ENCODE data around the gene RAB36.

RAB36 gene

DNA sequence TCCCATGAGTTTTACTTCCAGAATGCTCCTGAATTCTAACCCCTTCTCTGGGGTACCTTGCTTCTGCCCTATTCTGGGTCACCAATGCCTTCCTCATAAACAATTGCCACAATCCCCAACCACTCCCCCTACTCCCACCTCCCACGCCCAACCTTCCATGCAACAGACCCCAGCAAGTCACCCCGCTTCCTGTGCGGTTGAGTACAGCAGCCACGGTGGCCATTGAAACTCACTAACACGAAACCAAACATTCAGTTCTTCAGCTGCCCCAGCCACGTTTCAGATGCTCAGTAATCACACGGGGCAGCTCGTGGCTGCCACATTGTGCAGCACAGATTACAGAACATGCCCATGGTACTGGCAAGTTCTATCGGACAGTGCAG, 31.4 kb downstream of the RAB36 start:
- no peak for DNase-seq
- Histone ChIP-seq H3K27ac (no peak overlapping the region), H3K36me3 (replicated peaks) (peaks cover 2% of the 10 kb centered on the region), H3K27me3 (replicated peaks) (peaks cover 7% of the 10 kb centered on the region), H3K4me3 (ENCODE audit: low read depth, low read length) (no peak overlapping the region)
- in situ Hi-C loops (cut with HindIII; ENCODE audit: low pct_ligation_motif_present, low sequenced_read_pairs) = no loop called here
- TF ChIP-seq, protein P1, sequence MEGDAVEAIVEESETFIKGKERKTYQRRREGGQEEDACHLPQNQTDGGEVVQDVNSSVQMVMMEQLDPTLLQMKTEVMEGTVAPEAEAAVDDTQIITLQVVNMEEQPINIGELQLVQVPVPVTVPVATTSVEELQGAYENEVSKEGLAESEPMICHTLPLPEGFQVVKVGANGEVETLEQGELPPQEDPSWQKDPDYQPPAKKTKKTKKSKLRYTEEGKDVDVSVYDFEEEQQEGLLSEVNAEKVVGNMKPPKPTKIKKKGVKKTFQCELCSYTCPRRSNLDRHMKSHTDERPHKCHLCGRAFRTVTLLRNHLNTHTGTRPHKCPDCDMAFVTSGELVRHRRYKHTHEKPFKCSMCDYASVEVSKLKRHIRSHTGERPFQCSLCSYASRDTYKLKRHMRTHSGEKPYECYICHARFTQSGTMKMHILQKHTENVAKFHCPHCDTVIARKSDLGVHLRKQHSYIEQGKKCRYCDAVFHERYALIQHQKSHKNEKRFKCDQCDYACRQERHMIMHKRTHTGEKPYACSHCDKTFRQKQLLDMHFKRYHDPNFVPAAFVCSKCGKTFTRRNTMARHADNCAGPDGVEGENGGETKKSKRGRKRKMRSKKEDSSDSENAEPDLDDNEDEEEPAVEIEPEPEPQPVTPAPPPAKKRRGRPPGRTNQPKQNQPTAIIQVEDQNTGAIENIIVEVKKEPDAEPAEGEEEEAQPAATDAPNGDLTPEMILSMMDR (IDR thresholded peaks at IDR 0.05; ENCODE audit: low read depth, low read length, missing control alignments) = no peak

DNA sequence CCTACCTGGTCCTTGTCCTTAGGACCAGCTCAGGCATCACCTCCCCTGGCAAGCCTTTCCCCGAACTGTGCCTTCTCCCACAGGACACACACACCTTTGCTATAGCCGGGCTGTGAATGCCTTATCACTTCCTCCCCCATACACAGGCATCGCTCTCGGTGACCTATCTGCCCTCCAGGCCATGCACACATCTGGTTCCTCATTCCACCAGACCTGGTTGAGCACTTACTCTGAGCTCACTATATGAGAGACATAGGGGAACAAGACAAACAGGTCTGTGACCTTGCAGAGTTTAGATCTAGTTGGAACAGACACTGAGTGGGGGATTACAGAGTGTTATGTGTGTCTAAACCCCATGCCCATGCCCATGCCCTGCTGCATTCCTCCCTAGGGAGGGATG, 31.9 kb downstream of the RAB36 start:
- in situ Hi-C loops (cut with HindIII; ENCODE audit: low pct_ligation_motif_present, low sequenced_read_pairs) = no loop called here
- Histone ChIP-seq H3K36me3 (replicated peaks) (peaks cover 8% of the 10 kb centered on the region), H3K27ac (no peak overlapping the region), H3K27me3 (replicated peaks) (peaks cover 7% of the 10 kb centered on the region), H3K4me3 (ENCODE audit: low read depth, low read length) (no peak overlapping the region)
- no peak for DNase-seq
- TF ChIP-seq, protein P1 (IDR thresholded peaks at IDR 0.05; ENCODE audit: low read depth, low read length, missing control alignments) = no peak

DNA sequence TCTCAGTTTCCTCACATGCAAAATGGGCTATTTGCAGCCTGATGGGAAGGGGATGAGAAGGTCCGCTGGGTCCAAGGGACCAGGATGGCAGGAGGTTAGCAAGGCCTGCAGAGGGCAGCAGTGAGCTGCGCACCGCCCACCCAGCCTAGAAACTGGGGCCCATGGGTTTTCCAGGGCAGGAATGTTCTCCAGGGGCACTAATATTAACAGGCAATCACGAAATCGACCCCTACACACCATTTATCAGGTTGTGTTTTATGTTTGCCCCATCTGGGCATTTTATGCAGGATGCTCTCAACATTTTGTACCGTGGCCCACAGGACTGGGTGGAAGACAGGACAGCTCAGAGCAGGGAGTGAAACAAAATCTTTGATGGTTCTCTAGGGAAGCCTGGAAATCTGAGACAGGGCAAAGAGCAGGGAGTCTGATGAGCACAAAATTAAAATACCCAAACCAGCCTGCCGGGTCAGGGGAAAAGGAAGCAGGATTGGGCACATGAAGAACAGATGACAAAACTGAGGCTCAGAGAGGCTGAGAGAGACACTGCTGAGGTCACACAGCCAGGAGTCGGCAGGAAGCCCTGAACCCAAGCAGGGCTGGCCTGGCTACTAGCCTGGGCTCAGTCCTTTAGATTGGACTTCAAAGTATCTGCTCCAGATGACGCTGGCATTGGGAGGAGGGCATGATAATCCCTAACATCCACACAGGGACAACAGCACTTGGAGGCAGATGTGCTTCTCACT, 33.4 kb downstream of the RAB36 start:
- H3K27ac ChIP-seq = no peak overlapping the region
- H3K27me3 ChIP-seq (replicated peaks) = peaks cover 7% of the 10 kb centered on the region
- peak; percentile 40 for DNase-seq
- H3K36me3 ChIP-seq (replicated peaks) = peaks cover 14% of the 10 kb centered on the region
- no peak overlapping the region for H3K4me3 ChIP-seq (ENCODE audit: low read depth, low read length)
- TF ChIP-seq, protein P1 (IDR thresholded peaks at IDR 0.05; ENCODE audit: low read depth, low read length, missing control alignments) = peak; percentile 99
- in situ Hi-C loops (cut with HindIII; ENCODE audit: low pct_ligation_motif_present, low sequenced_read_pairs) = no loop called here

DNA sequence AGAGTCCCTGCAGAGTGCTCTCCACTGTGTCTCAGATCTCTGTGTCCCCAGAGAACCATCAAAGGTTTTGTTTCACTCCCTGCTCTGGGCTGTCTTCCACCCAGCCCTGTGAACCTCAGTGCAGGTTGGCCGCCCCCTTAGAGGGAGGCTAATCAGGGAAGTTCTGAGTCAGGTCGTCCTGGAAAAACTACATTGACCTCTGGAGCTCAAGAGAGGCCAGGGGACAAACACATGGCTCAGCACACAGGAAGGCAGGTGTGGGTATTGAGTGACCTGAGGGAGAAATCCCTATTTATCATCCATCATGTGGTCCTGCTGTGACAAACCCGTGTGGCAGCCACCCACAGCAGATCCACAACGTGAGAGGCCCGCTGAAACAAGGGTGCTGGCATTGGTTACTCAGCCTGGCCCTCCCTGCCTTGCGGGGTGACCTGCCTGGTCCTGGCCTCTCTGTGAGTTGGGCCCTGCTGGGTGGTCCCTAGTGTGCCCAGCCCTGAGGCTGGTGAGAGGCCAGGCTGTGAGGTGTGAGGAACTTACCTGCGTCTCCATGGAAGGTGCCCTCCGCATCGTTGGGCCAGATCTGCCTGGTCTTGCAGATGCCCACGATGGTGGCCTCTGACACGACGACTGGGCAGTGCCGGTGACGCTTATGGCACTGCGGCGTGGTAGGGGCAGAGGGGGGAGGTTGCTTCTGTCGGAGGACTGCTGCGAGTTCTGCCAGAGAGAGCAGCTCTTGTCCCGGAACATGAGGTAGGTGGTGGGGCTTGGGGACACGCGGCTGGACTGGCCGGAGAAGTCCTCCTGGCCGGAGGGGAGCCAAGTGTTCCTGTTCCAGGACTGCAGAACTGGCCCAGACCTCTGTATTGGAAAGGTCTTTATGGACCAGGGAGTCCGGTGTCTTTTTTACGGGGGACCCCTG, 34.4 kb downstream of the RAB36 start:
- TF ChIP-seq, protein P1 (IDR thresholded peaks at IDR 0.05; ENCODE audit: low read depth, low read length, missing control alignments) = no peak
- Histone ChIP-seq H3K27me3 (replicated peaks) (peaks cover 4% of the 10 kb centered on the region), H3K36me3 (replicated peaks) (peaks cover 18% of the 10 kb centered on the region), H3K4me3 (ENCODE audit: low read depth, low read length) (peak overlapping the region; percentile 43), H3K27ac (peak overlapping the region; percentile 3)
- DNase-seq = no peak
- in situ Hi-C loops (cut with HindIII; ENCODE audit: low pct_ligation_motif_present, low sequenced_read_pairs) = no loop called here

DNA sequence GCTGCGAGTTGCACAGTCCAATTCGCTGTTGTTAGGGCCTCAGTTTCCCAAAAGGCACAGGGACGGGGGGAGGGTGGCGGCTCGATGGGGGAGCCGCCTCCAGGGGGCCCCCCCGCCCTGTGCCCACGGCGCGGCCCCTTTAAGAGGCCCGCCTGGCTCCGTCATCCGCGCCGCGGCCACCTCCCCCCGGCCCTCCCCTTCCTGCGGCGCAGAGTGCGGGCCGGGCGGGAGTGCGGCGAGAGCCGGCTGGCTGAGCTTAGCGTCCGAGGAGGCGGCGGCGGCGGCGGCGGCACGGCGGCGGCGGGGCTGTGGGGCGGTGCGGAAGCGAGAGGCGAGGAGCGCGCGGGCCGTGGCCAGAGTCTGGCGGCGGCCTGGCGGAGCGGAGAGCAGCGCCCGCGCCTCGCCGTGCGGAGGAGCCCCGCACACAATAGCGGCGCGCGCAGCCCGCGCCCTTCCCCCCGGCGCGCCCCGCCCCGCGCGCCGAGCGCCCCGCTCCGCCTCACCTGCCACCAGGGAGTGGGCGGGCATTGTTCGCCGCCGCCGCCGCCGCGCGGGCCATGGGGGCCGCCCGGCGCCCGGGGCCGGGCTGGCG, 35.1 kb downstream of the RAB36 start, which contains the start of gene BCR:
TSS of gene BCR (plus strand) at position 209 of the 592 bp plus-strand sequence. CDS start 452 bp downstream, outside the sequence.
- peaks cover 4% of the 10 kb centered on the region for H3K27me3 ChIP-seq (replicated peaks)
- peak within 1 kb of the TSS; percentile 3 for H3K27ac ChIP-seq
- TF ChIP-seq, protein P1 (IDR thresholded peaks at IDR 0.05; ENCODE audit: low read depth, low read length, missing control alignments) = no peak
- H3K36me3 ChIP-seq (replicated peaks) = peaks cover 22% of the 10 kb centered on the region
- in situ Hi-C loops (cut with HindIII; ENCODE audit: low pct_ligation_motif_present, low sequenced_read_pairs) = no loop called here
- DNase-seq = peak; percentile 17
- peak within 1 kb of the TSS; percentile 74 for H3K4me3 ChIP-seq (ENCODE audit: low read depth, low read length)

All from brain microvascular endothelial cell (primary cell).